GM19455 (cell line): ENCODE results near the gene ZNF121.

Experiments used
- ATAC-seq: cut with Tn5 transposase; IDR thresholded peaks from one replicate; pipeline ENCODE4 v1.9.1; 2021; ENCODE audit not compliant: unreplicated experiment

ZNF121 gene

GRCh38 chr19:9538183-9539058, 45.9 kb downstream of the ZNF121 start, which contains the start of gene ZNF426:
ZNF426 (minus strand) TSS chr19:9538645; CDS start chr19:9536232, 2,413 bp downstream.
- peak; percentile 72 for ATAC-seq

- ATAC-seq: no peak
These were observed 48.4 kb downstream of the ZNF121 start for GRCh38 chr19:9535934-9536333.

- ATAC-seq: no peak
These were observed 52.4 kb downstream of the ZNF121 start for GRCh38 chr19:9531933-9532332.

GRCh38 chr19:9528757-9529336, 55.5 kb downstream of the ZNF121 start:
- ATAC-seq: no peak

- no peak for ATAC-seq
These were observed 60.3 kb downstream of the ZNF121 start for GRCh38 chr19:9523885-9524474.
